Limb (tissue), 2 donors: ENCODE data around the gene KCNN4.

Experiments used
- DNase-seq, 2 donors: peaks; one replicate each; pipeline ENCODE4 v3.0.0-alpha.2; 2016; ENCODE audit errors: extremely low spot score in 2 of 2

Gene KCNN4

DNA sequence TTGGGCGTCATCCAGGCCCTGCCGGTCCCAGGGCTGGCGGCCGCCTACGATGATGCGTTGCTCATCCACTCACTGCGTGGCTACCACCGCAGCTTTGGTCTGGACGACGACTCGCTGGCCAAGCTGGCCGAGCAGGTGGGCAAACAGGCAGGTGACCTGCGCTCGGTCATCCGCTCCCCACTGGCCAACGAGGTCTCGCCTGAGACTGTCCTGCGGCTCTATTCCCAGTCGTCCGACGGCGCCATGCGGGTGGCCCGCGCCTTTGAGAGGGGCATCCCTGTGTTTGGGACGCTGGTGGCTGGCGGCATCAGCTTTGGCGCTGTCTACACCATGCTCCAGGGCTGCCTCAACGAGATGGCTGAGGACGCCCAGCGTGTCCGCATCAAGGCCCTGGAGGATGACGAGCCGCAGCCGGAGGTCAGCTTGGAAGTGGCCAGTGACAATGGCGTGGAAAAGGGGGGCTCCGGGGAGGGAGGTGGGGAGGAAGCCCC lies 61.4 kb downstream of the KCNN4 start:
- no peak for DNase-seq

GRCh38 chr19:43718627-43719377 lies 62.0 kb downstream of the KCNN4 start:
- DNase-seq = no peak
